ENCODE data around the gene SERPINA6.

Gene SERPINA6

GRCh38 chr14:94330432-94330831, 7.3 kb upstream of the SERPINA6 start:
- Histone ChIP-seq H3K27ac (no peak overlapping the region), H3K9me3 (no peaks in the 10 kb centered on the region), H3K27me3 (peaks cover 38% of the 10 kb centered on the region), H3K4me1 (ENCODE audit: control insufficient read depth in 1 of 2, insufficient read depth in 1 of 2, low read depth in 1 of 2, low read length in 1 of 2) (no peaks in the 10 kb centered on the region), H3K36me3 (no peaks in the 10 kb centered on the region), H3K4me3 (ENCODE audit: low read depth in 1 of 2, low read length in 1 of 2) (no peak overlapping the region)
- TF ChIP-seq, protein P1, sequence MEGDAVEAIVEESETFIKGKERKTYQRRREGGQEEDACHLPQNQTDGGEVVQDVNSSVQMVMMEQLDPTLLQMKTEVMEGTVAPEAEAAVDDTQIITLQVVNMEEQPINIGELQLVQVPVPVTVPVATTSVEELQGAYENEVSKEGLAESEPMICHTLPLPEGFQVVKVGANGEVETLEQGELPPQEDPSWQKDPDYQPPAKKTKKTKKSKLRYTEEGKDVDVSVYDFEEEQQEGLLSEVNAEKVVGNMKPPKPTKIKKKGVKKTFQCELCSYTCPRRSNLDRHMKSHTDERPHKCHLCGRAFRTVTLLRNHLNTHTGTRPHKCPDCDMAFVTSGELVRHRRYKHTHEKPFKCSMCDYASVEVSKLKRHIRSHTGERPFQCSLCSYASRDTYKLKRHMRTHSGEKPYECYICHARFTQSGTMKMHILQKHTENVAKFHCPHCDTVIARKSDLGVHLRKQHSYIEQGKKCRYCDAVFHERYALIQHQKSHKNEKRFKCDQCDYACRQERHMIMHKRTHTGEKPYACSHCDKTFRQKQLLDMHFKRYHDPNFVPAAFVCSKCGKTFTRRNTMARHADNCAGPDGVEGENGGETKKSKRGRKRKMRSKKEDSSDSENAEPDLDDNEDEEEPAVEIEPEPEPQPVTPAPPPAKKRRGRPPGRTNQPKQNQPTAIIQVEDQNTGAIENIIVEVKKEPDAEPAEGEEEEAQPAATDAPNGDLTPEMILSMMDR (IDR thresholded peaks at IDR 0.05) = no peak

DNA sequence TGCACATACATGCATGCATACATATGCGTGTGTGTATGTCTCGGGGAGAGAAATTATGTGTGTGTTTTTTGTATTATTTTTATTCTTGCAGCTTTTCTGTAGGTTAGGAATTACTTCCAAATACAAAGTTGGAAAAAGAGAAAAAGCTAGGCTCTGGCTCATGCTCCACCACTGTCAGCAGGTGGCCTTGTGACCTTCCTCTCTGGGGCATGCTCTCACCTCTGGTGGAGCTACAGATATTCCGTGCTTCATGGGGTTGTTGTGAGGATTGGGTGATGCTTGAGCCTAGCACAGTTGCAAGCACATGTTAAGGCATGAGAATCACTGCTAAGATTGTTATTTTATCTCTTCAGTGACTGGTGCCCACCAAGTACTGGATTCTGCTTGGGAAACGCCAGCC, 6.7 kb upstream of the SERPINA6 start:
- no peak overlapping the region for H3K27ac ChIP-seq
- no peaks in the 10 kb centered on the region for H3K9me3 ChIP-seq
- TF ChIP-seq, protein P1 (IDR thresholded peaks at IDR 0.05) = no peak
- no peaks in the 10 kb centered on the region for H3K4me1 ChIP-seq (ENCODE audit: control insufficient read depth in 1 of 2, insufficient read depth in 1 of 2, low read depth in 1 of 2, low read length in 1 of 2)
- H3K27me3 ChIP-seq = peaks cover 34% of the 10 kb centered on the region
- H3K4me3 ChIP-seq (ENCODE audit: low read depth in 1 of 2, low read length in 1 of 2) = no peak overlapping the region
- H3K36me3 ChIP-seq = no peaks in the 10 kb centered on the region

DNA sequence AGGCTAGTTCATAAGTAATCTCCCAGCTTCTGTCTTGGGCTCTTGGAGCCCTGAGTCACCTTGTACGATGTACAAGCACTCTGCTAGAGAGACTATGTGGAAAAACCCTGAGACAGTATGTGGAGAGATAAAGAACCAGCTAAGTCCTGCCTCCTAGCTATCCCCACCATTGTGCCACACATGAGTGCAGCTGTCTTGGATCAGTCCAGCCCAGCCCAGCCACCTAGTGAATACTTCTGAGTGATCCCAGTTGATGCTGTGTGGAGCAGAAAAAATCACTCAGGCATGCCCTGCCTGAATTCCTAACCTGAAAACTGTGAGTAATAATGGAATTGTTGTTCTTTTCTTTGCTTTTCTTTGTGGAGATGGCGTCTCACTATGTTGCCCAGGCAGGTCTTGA, 5.1 kb upstream of the SERPINA6 start:
- Histone ChIP-seq H3K4me3 (ENCODE audit: low read depth in 1 of 2, low read length in 1 of 2) (no peak overlapping the region), H3K27me3 (peaks cover 31% of the 10 kb centered on the region), H3K36me3 (no peaks in the 10 kb centered on the region), H3K9me3 (no peaks in the 10 kb centered on the region), H3K4me1 (ENCODE audit: control insufficient read depth in 1 of 2, insufficient read depth in 1 of 2, low read depth in 1 of 2, low read length in 1 of 2) (no peaks in the 10 kb centered on the region), H3K27ac (no peak overlapping the region)
- TF ChIP-seq, protein P1 (IDR thresholded peaks at IDR 0.05) = no peak

DNA sequence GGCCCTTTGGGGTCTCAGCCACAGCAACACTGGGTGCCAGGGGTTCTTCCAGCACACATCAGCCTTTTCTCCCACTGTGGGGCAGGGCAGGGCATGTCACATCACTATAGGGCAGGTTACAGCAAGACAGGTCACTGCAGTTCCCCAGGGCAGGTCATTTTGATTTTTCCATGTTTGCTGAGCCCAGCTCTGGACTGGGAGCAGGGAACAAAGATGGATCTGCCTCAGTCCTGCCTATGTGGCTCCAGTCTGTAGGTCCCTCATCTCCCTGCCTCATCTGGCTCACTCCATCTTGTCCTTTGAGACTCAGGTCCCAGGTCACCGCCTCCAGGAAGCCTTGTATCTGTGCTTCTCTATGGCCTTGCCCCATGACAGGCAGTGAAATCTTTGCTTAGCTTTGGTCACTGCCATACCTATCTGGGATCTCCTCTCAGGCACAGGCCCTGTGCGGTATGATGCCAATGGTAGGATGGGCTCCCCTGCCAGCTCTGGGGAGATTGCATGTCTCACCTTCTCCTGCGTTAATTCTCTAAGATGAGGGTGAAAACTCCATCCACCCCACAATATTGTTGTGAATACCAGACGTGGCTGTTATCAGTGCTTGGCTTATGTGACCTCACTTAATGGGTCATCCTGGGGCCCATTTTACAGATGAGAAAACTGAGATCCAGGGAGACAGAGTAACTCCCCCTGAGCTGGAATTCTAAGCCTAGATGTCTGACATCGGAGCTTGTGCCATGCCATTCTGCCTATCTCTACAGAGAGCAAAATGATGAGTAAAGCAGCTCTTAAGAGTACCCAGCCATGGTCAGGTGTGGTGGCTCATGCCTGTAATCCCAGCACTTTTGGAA, 1.5 kb downstream of the SERPINA6 start:
- TF ChIP-seq, protein P1 (IDR thresholded peaks at IDR 0.05) = no peak
- Histone ChIP-seq H3K4me3 (ENCODE audit: low read depth in 1 of 2, low read length in 1 of 2) (no peak overlapping the region), H3K27ac (no peak overlapping the region), H3K27me3 (peaks cover 14% of the 10 kb centered on the region), H3K4me1 (ENCODE audit: control insufficient read depth in 1 of 2, insufficient read depth in 1 of 2, low read depth in 1 of 2, low read length in 1 of 2) (no peaks in the 10 kb centered on the region), H3K36me3 (no peaks in the 10 kb centered on the region), H3K9me3 (no peaks in the 10 kb centered on the region)

GRCh38 chr14:94320243-94320642, 2.9 kb downstream of the SERPINA6 start:
- TF ChIP-seq, protein P1 (IDR thresholded peaks at IDR 0.05) = no peak
- Histone ChIP-seq H3K4me1 (ENCODE audit: control insufficient read depth in 1 of 2, insufficient read depth in 1 of 2, low read depth in 1 of 2, low read length in 1 of 2) (no peaks in the 10 kb centered on the region), H3K4me3 (ENCODE audit: low read depth in 1 of 2, low read length in 1 of 2) (no peak overlapping the region), H3K36me3 (no peaks in the 10 kb centered on the region), H3K9me3 (no peaks in the 10 kb centered on the region), H3K27me3 (peaks cover 14% of the 10 kb centered on the region), H3K27ac (no peak overlapping the region)
